GM23248 (cell line): ENCODE measurements around the gene SNX14. TPM values are rescaled to one million over a fixed set of nuclear protein-coding genes. Genes with fewer than 3 reads are reported as not detected.
"Not testable (repeated sequence)": the region's sequence is repeated elsewhere in the genome, so short reads cannot be mapped to it uniquely, and the experiment has no call there.

Source experiments
- DNase-seq: peaks from one replicate; pipeline ENCODE4 v3.0.0-alpha.2; 2015
- H2AFZ ChIP-seq: fragments of 200-600 bp; sonication (generic); 2 replicates; pipeline ENCODE4 v1.6.1; 2016; ENCODE audit warnings: antibody characterized with exemption
- H3F3A ChIP-seq: fragments of 200-600 bp; sonication (generic); 2 replicates; pipeline ENCODE4 v1.6.1; 2016; ENCODE audit warnings: mild to moderate bottlenecking, antibody characterized with exemption, mixed run types; ENCODE audit not compliant: insufficient read depth
- H3K27ac ChIP-seq: fragments of 200-600 bp; sonication (generic); 2 replicates; pipeline ENCODE4 v1.5.1; 2016; ENCODE audit warnings: mild to moderate bottlenecking
- H3K27me3 ChIP-seq: fragments of 200-600 bp; sonication (generic); replicated peaks from 2 replicates; pipeline ENCODE4 v1.6.1; 2016; ENCODE audit warnings: mild to moderate bottlenecking; ENCODE audit not compliant: insufficient read depth
- H3K36me3 ChIP-seq: fragments of 200-600 bp; sonication (generic); 2 replicates; pipeline ENCODE4 v1.6.1; 2016; ENCODE audit warnings: low read depth, mild to moderate bottlenecking
- H3K4me1 ChIP-seq: fragments of 200-600 bp; sonication (generic); 2 replicates; pipeline ENCODE4 v1.6.1; 2016; ENCODE audit warnings: mild to moderate bottlenecking; ENCODE audit not compliant: insufficient read depth
- H3K4me2 ChIP-seq: fragments of 200-600 bp; sonication (generic); one replicate; pipeline ENCODE4 v1.6.1; 2016; ENCODE audit warnings: mild to moderate bottlenecking; ENCODE audit not compliant: unreplicated experiment
- H3K4me3 ChIP-seq: fragments of 200-600 bp; sonication (generic); 2 replicates; pipeline ENCODE4 v1.5.1; 2016; ENCODE audit warnings: mild to moderate bottlenecking
- H3K79me2 ChIP-seq: fragments of 200-600 bp; sonication (generic); 2 replicates; pipeline ENCODE4 v1.6.1; 2016; ENCODE audit warnings: mild to moderate bottlenecking; ENCODE audit not compliant: insufficient read depth
- H3K9ac ChIP-seq: fragments of 200-600 bp; sonication (generic); 2 replicates; pipeline ENCODE4 v1.6.1; 2016; ENCODE audit warnings: mild to moderate bottlenecking
- H3K9me2 ChIP-seq: fragments of 200-600 bp; sonication (generic); 2 replicates; pipeline ENCODE4 v1.6.1; 2016; ENCODE audit warnings: mixed run types, mild to moderate bottlenecking, moderate library complexity; ENCODE audit not compliant: insufficient read depth
- H3K9me3 ChIP-seq: fragments of 200-600 bp; sonication (generic); one replicate; pipeline ENCODE4 v1.6.1; 2017; ENCODE audit warnings: low read depth
- H4K20me1 ChIP-seq: fragments of 200-600 bp; sonication (generic); 2 replicates; pipeline ENCODE4 v1.6.0; 2016; ENCODE audit not compliant: insufficient read depth
- EZH2 ChIP-seq: fragments of 200-600 bp; sonication (generic); IDR thresholded peaks from 2 replicates; pipeline ENCODE4 v1.6.1; 2018; ENCODE audit warnings: antibody characterized with exemption, mild to moderate bottlenecking; ENCODE audit not compliant: insufficient read depth, poor library complexity, severe bottlenecking
- EZH2phosphoT487 ChIP-seq: fragments of 200-600 bp; sonication (generic); IDR thresholded peaks from 2 replicates; pipeline ENCODE4 v1.6.1; 2018; ENCODE audit warnings: antibody characterized with exemption, moderate library complexity, mild to moderate bottlenecking, low read depth; ENCODE audit not compliant: insufficient read depth
- WGBS, 2 experiments: methylation state at CpG; one replicate each; pipeline ENCODE4 v1.1.6; 2015 to 2017; ENCODE audit warnings: low lambda C conversion rate in 2 of 2, low coverage in 1 of 2; ENCODE audit errors: missing lambda C conversion rate in 2 of 2; 5-methylcytosine and 5-hydroxymethylcytosine counted together
- in situ Hi-C: fragments of 300-500 bp; cut with MboI; formaldehyde crosslinking; loops from 2 replicates; pipeline ENCODE4 v1.15.0; 2020
- polyA plus RNA-seq: library from polyadenylated mRNA; unstranded; fragments of >200 nt; fragmentation: Nextera tagmentation; extraction: Ambion mirVana; gene quantifications from 2 replicates; pipeline ENCODE4 v1.2.1, GENCODE V29; 2016
- total RNA-seq: library from RNA; depleted of rRNA; stranded (reverse); fragments of >200 nt; shearing (Covaris generic); gene quantifications from 2 replicates; pipeline ENCODE4 v1.2.3, GENCODE V29; 2014

SNX14 gene
- total and polyA plus RNA-seq, 2 experiments from 2014 or later, result 68.3 to 72.4 TPM

GRCh38 chr6:85547719-85548118 is 45.9 kb downstream of the SNX14 start:
- no peak overlapping the region for H3K4me3 ChIP-seq
- in situ Hi-C loops, result no loop called here
- DNase-seq, result no peak
- TF ChIP-seq EZH2 (no peak), EZH2phosphoT487 (no peak)
- no peaks in the 10 kb centered on the region for H3K9me3 ChIP-seq
- no peaks in the 10 kb centered on the region for H3K79me2 ChIP-seq
- no peak overlapping the region for H2AFZ ChIP-seq
- peaks cover 34% of the 10 kb centered on the region for H3K36me3 ChIP-seq
- H3K4me1 ChIP-seq, result peaks cover 11% of the 10 kb centered on the region
- H3K27ac ChIP-seq, result no peak overlapping the region
- no peaks in the 10 kb centered on the region for H3K9me2 ChIP-seq
- no peaks in the 10 kb centered on the region for H4K20me1 ChIP-seq
- H3K9ac ChIP-seq, result no peak overlapping the region
- no peak overlapping the region for H3K4me2 ChIP-seq
- H3K27me3 ChIP-seq, result no peaks in the 10 kb centered on the region
- H3F3A ChIP-seq, result no peaks in the 10 kb centered on the region

- Histone ChIP-seq H3K4me1 (peaks cover 11% of the 10 kb centered on the region), H3K4me3 (no peak overlapping the region), H3K36me3 (peaks cover 28% of the 10 kb centered on the region), H4K20me1 (no peaks in the 10 kb centered on the region), H3K4me2 (no peak overlapping the region), H3K9me2 (no peaks in the 10 kb centered on the region), H3F3A (no peaks in the 10 kb centered on the region), H2AFZ (no peak overlapping the region), H3K9ac (no peak overlapping the region), H3K9me3 (no peaks in the 10 kb centered on the region), H3K27ac (no peak overlapping the region), H3K79me2 (no peaks in the 10 kb centered on the region), H3K27me3 (no peaks in the 10 kb centered on the region)
- peak; percentile 46 for DNase-seq
- WGBS, 2 experiments, result 85 to 100% methylated on average over 1 of the region's 1 CpG
- no peak for TF ChIP-seq EZH2phosphoT487
- TF ChIP-seq EZH2, result no peak
- in situ Hi-C loops, result no loop called here
These were observed 48.9 kb downstream of the SNX14 start for GRCh38 chr6:85544776-85545175.

- H3F3A ChIP-seq, result 0 out of 2 replicates have a peak, but pooled peaks cover 11% of the 10 kb centered on the region
- no peaks in the 10 kb centered on the region for H3K9me3 ChIP-seq
- whole genome bisulfite sequencing, 2 experiments, result 47 to 50% methylated on average over 2 of the region's 2 CpGs
- no peaks in the 10 kb centered on the region for H3K27me3 ChIP-seq
- H3K4me1 ChIP-seq, result no peaks in the 10 kb centered on the region
- H3K4me2 ChIP-seq, result no peak overlapping the region
- no peak for TF ChIP-seq EZH2
- no peak for TF ChIP-seq EZH2phosphoT487
- H3K36me3 ChIP-seq, result peaks cover 25% of the 10 kb centered on the region
- no peaks in the 10 kb centered on the region for H4K20me1 ChIP-seq
- H3K79me2 ChIP-seq, result no peaks in the 10 kb centered on the region
- H2AFZ ChIP-seq, result no peak overlapping the region
- no peak overlapping the region for H3K9ac ChIP-seq
- no peak overlapping the region for H3K4me3 ChIP-seq
- in situ Hi-C loops, result no loop called here
- H3K9me2 ChIP-seq, result no peaks in the 10 kb centered on the region
- H3K27ac ChIP-seq, result no peak overlapping the region
- DNase-seq, result peak; percentile 48
These were observed 56.6 kb downstream of the SNX14 start for GRCh38 chr6:85537055-85537494.

GRCh38 chr6:85524281-85524680 is 69.4 kb downstream of the SNX14 start:
- peaks cover 42% of the 10 kb centered on the region for H3K36me3 ChIP-seq
- 87 to 97% methylated on average over 2 of the region's 2 CpGs for WGBS, 2 experiments
- H3K79me2 ChIP-seq, H3K9me2 ChIP-seq, H3K9me3 ChIP-seq, H3F3A ChIP-seq, in situ Hi-C loops, H3K9ac ChIP-seq, H3K4me3 ChIP-seq, H2AFZ ChIP-seq, H4K20me1 ChIP-seq, DNase-seq, H3K4me2 ChIP-seq, H3K27me3 ChIP-seq, H3K4me1 ChIP-seq, H3K27ac ChIP-seq: not testable (repeated sequence)

- no peaks in the 10 kb centered on the region for H3K79me2 ChIP-seq
- no peaks in the 10 kb centered on the region for H3K9me2 ChIP-seq
- no peaks in the 10 kb centered on the region for H3F3A ChIP-seq
- H3K4me3 ChIP-seq, result no peak overlapping the region
- no peak for TF ChIP-seq EZH2
- TF ChIP-seq EZH2phosphoT487, result no peak
- H3K27me3 ChIP-seq, result no peaks in the 10 kb centered on the region
- no peak overlapping the region for H3K27ac ChIP-seq
- peak overlapping the region; percentile 19 for H3K4me2 ChIP-seq
- H3K9ac ChIP-seq, result no peak overlapping the region
- in situ Hi-C loops, result no loop called here
- DNase-seq, result peak; percentile 31
- H3K9me3 ChIP-seq, result no peaks in the 10 kb centered on the region
- H3K36me3 ChIP-seq, result peaks cover 36% of the 10 kb centered on the region
- no peak overlapping the region for H2AFZ ChIP-seq
- H4K20me1 ChIP-seq, result no peaks in the 10 kb centered on the region
- H3K4me1 ChIP-seq, result peaks cover 15% of the 10 kb centered on the region
These were observed 77.5 kb downstream of the SNX14 start for GRCh38 chr6:85516168-85516567.
